ENCODE results near the gene ATF7IP2. TPM values are rescaled to one million over a fixed set of nuclear protein-coding genes. Genes with fewer than 3 reads are reported as not detected.

ATF7IP2 gene
- total RNA-seq, 2 experiments from 2014 or later, result 25.8 to 27.0 TPM

GRCh38 chr16:10386517-10387100, 748 bp downstream of the ATF7IP2 start:
- no peak for DNase-seq
- CTCF ChIA-PET, result interaction anchor here (0.9 kb wide), 1 partner anchor 72 kb away, joined by 3 read pairs; no protein-coding TSS in a partner anchor
- Mint-ChIP-seq H3K27me3 (no peaks in the 10 kb centered on the region), H3K4me1 (ENCODE audit: low read depth) (peaks cover 50% of the 10 kb centered on the region), H3K27ac (peak overlapping the region; percentile 98), H3K4me3 (peak overlapping the region; percentile 88), H3K36me3 (ENCODE audit: low read depth) (peaks cover 46% of the 10 kb centered on the region), H3K9me3 (peaks cover 8% of the 10 kb centered on the region)
- intact Hi-C loops (cut with micrococcal nuclease), result no loop called here
- POLR2A ChIA-PET, result interaction anchor here (1.2 to 1.4 kb wide), 2 partner anchors 18 to 65 kb away, joined by 3 to 4 read pairs; no protein-coding TSS in a partner anchor
- ATAC-seq, result no peak
- TF ChIP-seq, protein P1, sequence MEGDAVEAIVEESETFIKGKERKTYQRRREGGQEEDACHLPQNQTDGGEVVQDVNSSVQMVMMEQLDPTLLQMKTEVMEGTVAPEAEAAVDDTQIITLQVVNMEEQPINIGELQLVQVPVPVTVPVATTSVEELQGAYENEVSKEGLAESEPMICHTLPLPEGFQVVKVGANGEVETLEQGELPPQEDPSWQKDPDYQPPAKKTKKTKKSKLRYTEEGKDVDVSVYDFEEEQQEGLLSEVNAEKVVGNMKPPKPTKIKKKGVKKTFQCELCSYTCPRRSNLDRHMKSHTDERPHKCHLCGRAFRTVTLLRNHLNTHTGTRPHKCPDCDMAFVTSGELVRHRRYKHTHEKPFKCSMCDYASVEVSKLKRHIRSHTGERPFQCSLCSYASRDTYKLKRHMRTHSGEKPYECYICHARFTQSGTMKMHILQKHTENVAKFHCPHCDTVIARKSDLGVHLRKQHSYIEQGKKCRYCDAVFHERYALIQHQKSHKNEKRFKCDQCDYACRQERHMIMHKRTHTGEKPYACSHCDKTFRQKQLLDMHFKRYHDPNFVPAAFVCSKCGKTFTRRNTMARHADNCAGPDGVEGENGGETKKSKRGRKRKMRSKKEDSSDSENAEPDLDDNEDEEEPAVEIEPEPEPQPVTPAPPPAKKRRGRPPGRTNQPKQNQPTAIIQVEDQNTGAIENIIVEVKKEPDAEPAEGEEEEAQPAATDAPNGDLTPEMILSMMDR (IDR thresholded peaks at IDR 0.05), result no peak

- TF ChIP-seq, protein P1 (IDR thresholded peaks at IDR 0.05), result no peak
- DNase-seq, result no peak
- peak overlapping the region; percentile 98 for H3K27ac Mint-ChIP-seq
- peak overlapping the region; percentile 88 for H3K4me3 Mint-ChIP-seq
- H3K4me1 Mint-ChIP-seq (ENCODE audit: low read depth), result peaks cover 48% of the 10 kb centered on the region
- peaks cover 48% of the 10 kb centered on the region for H3K36me3 Mint-ChIP-seq (ENCODE audit: low read depth)
- peaks cover 8% of the 10 kb centered on the region for H3K9me3 Mint-ChIP-seq
- H3K27me3 Mint-ChIP-seq, result no peaks in the 10 kb centered on the region
- CTCF ChIA-PET, result no interaction called here
- intact Hi-C loops (cut with micrococcal nuclease), result no loop called here
- POLR2A ChIA-PET, result interaction anchor here (1.2 to 1.4 kb wide), 2 partner anchors 18 to 66 kb away, joined by 3 to 4 read pairs; no protein-coding TSS in a partner anchor
- ATAC-seq, result no peak
Observed at GRCh38 chr16:10387188-10387617, 1.3 kb downstream of the ATF7IP2 start.

DNA sequence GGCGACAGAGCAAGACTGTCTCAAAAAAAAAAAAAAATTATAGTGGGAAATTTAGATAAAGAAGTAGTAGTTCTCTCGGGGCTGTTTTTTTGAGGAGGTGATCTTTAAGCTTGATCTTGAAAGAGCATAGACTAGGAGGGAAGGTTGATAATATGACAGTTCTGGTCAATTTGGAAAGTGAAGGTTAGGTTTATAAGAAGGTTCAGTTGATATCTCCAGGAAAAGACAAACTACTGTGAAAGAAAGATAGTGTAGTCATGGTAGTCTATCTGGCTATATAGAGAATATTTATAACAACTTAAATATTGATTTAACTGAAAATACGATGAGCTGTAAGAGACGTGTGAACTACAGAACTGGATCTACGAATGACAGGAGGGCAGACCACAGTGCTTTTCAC, 3.1 kb downstream of the ATF7IP2 start:
- peaks cover 47% of the 10 kb centered on the region for H3K4me1 Mint-ChIP-seq (ENCODE audit: low read depth)
- ATAC-seq (no peak), DNase-seq (no peak)
- H3K9me3 Mint-ChIP-seq, result peaks cover 10% of the 10 kb centered on the region
- intact Hi-C loops (cut with micrococcal nuclease), result no loop called here
- no peak overlapping the region for H3K4me3 Mint-ChIP-seq
- CTCF ChIA-PET, result interaction anchor here (0.7 kb wide), 1 partner anchor 26 kb away, joined by 3 read pairs; no protein-coding TSS in a partner anchor
- H3K27me3 Mint-ChIP-seq, result no peaks in the 10 kb centered on the region
- peak overlapping the region; percentile 66 for H3K27ac Mint-ChIP-seq
- TF ChIP-seq, protein P1 (IDR thresholded peaks at IDR 0.05), result no peak
- H3K36me3 Mint-ChIP-seq (ENCODE audit: low read depth), result peaks cover 56% of the 10 kb centered on the region
- POLR2A ChIA-PET, result interaction anchor here (0.6 kb wide), 2 partner anchors 12 to 111 kb away, joined by 3 read pairs; no protein-coding TSS in a partner anchor

- peak overlapping the region; percentile 58 for H3K27ac Mint-ChIP-seq
- intact Hi-C loops (cut with micrococcal nuclease), result no loop called here
- ChIA-PET POLR2A (no interaction called here), CTCF (no interaction called here)
- TF ChIP-seq, protein P1 (IDR thresholded peaks at IDR 0.05), result no peak
- H3K36me3 Mint-ChIP-seq (ENCODE audit: low read depth), result peaks cover 68% of the 10 kb centered on the region
- ATAC-seq, result no peak
- DNase-seq, result no peak
- peaks cover 56% of the 10 kb centered on the region for H3K4me1 Mint-ChIP-seq (ENCODE audit: low read depth)
- no peaks in the 10 kb centered on the region for H3K27me3 Mint-ChIP-seq
- no peak overlapping the region for H3K4me3 Mint-ChIP-seq
- H3K9me3 Mint-ChIP-seq, result peaks cover 4% of the 10 kb centered on the region
Observed at GRCh38 chr16:10390330-10390729, 4.5 kb downstream of the ATF7IP2 start.

DNA sequence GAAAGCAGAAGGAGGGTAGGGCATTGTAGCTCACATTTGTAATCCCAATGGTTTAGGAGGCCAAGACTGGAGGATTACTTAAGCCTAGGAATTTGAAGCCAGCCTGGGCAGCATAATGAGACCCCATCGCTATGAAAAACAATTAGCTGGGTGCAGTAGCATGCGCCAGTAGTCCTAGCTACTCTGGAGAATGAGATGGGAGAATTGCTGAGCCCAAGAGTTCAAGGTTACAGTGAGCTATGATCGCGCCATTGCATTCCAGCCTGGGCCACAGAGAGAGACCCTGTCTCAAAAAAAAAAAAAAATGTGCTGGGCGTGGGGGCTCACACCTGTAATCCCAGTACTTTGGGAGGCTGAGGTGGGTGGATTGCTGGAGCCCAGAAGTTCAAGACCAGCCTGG, 5.0 kb downstream of the ATF7IP2 start:
- Mint-ChIP-seq H3K36me3 (ENCODE audit: low read depth) (peaks cover 67% of the 10 kb centered on the region), H3K27ac (peak overlapping the region; percentile 58), H3K27me3 (no peaks in the 10 kb centered on the region), H3K9me3 (peaks cover 3% of the 10 kb centered on the region), H3K4me3 (no peak overlapping the region), H3K4me1 (ENCODE audit: low read depth) (peaks cover 56% of the 10 kb centered on the region)
- intact Hi-C loops (cut with micrococcal nuclease), result no loop called here
- ChIA-PET CTCF (no interaction called here), POLR2A (no interaction called here)
- TF ChIP-seq, protein P1 (IDR thresholded peaks at IDR 0.05), result no peak
- no peak for ATAC-seq
- DNase-seq, result no peak

Data from activated CD8-positive, alpha-beta T cell treated with anti-CD3 and anti-CD28 coated beads for 36 hours (primary cell).